Natural killer cell (primary cell): ENCODE data around the gene DAB2. TPM values are rescaled to one million over a fixed set of nuclear protein-coding genes. Genes with fewer than 3 reads are reported as not detected.
A peak's percentile ranks its signal among the peaks of the same experiment; 100 is the strongest.

Source experiments
- ATAC-seq, 3 donors: fragments of 150-1000 bp in 2 of 3; fragments of 200-7000 bp in 1 of 3; cut with Tn5 transposase; 1 replicate in 1 of 3; 2 replicates in 2 of 3; pipeline ENCODE4 v1.10.0; 2021; ENCODE audit warnings: mild to moderate bottlenecking in 2 of 3, moderate library complexity in 2 of 3
- DNase-seq, 2 donors: peaks; one replicate each; pipeline versions ENCODE4 v3.0.0 to v3.0.0-alpha.2; 2013 to 2021; ENCODE audit warnings: mixed read lengths in 1 of 2
- H3K27ac ChIP-seq: one replicate; pipeline ENCODE4 v1.5.1; 2013; ENCODE audit warnings: mild to moderate bottlenecking, low read length
- H3K27me3 ChIP-seq: one replicate; pipeline ENCODE4 v1.6.1; 2013; ENCODE audit warnings: low read length; ENCODE audit not compliant: control insufficient read depth, insufficient read depth
- H3K36me3 ChIP-seq: one replicate; pipeline ENCODE4 v1.6.1; 2013; ENCODE audit warnings: low read length; ENCODE audit not compliant: control insufficient read depth, insufficient read depth
- H3K4me1 ChIP-seq: one replicate; pipeline ENCODE4 v1.6.1; 2013; ENCODE audit warnings: low read length; ENCODE audit not compliant: control insufficient read depth, insufficient read depth
- H3K4me3 ChIP-seq: one replicate; pipeline ENCODE4 v1.5.1; 2013; ENCODE audit warnings: low read length
- H3K9me3 ChIP-seq: one replicate; pipeline ENCODE4 v1.6.1; 2013; ENCODE audit warnings: low read length; ENCODE audit not compliant: control insufficient read depth, insufficient read depth
- H3K27ac Mint-ChIP-seq, 2 donors: one replicate each; pipeline ENCODE4 v1.8.0; 2022; ENCODE audit warnings: mild to moderate bottlenecking in 2 of 2, mixed read lengths in 2 of 2, moderate library complexity in 1 of 2
- H3K27me3 Mint-ChIP-seq, 2 donors: one replicate each; pipeline ENCODE4 v1.8.0; 2022; ENCODE audit warnings: low read depth in 2 of 2, mixed read lengths in 2 of 2
- H3K36me3 Mint-ChIP-seq: one replicate; pipeline ENCODE4 v1.8.0; 2022; ENCODE audit warnings: mixed read lengths
- H3K4me1 Mint-ChIP-seq, 2 donors: one replicate each; pipeline ENCODE4 v1.8.0; 2022; ENCODE audit warnings: mixed read lengths in 2 of 2
- H3K4me3 Mint-ChIP-seq: one replicate; pipeline ENCODE4 v1.8.0; 2022; ENCODE audit warnings: mild to moderate bottlenecking, moderate library complexity, mixed read lengths
- H3K9me3 Mint-ChIP-seq, 2 donors: one replicate each; pipeline ENCODE4 v1.8.0; 2022; ENCODE audit warnings: mixed read lengths in 2 of 2
- CTCF ChIP-seq: fragments of 200-600 bp; IDR thresholded peaks from one replicate; pipeline ENCODE4 v1.8.0; 2022; ENCODE audit warnings: antibody characterized with exemption
- whole genome bisulfite sequencing: methylation state at CpG from one replicate; pipeline ENCODE4 v1.1.7; 2013; ENCODE audit warnings: missing lambda C conversion rate; ENCODE audit not compliant: insufficient coverage; 5-methylcytosine and 5-hydroxymethylcytosine counted together
- intact Hi-C: fragments of 100-400 bp; cut with micrococcal nuclease; formaldehyde crosslinking; loops from one replicate; pipeline ENCODE4 v1.14.2; 2022
- total RNA-seq, 4 donors: library from RNA; stranded (reverse); fragments of 120-200 nt in 1 of 4; gene quantifications; one replicate each; pipeline versions ENCODE4 v1.2.3 to v1.2.4, GENCODE V29; 2013 to 2022

DAB2 gene
- total RNA-seq, 3 donors from 2014 or later (not counting 1 experiment from before 2014, with no cell fraction given), result 33.0 to 53.8 (median 36.9) TPM

GRCh38 chr5:39470811-39471210 is 46.0 kb upstream of the DAB2 start:
- H3K9me3 Mint-ChIP-seq, result no peaks in the 10 kb centered on the region
- 92% methylated on average over 2 of the region's 2 CpGs for WGBS
- no peak overlapping the region for H3K27ac Mint-ChIP-seq
- no peak overlapping the region for H3K4me3 Mint-ChIP-seq
- intact Hi-C loops, result no loop called here
- ATAC-seq, result no peak
- no peaks in the 10 kb centered on the region for H3K4me1 ChIP-seq
- no peaks in the 10 kb centered on the region for H3K27me3 ChIP-seq
- no peak overlapping the region for H3K27ac ChIP-seq
- no peak overlapping the region for H3K4me3 ChIP-seq
- no peaks in the 10 kb centered on the region for H3K36me3 ChIP-seq
- H3K4me1 Mint-ChIP-seq, result peaks cover 14% of the 10 kb centered on the region in 2 donors
- no peaks in the 10 kb centered on the region for H3K9me3 ChIP-seq
- TF ChIP-seq CTCF, result no peak
- no peaks in the 10 kb centered on the region for H3K36me3 Mint-ChIP-seq
- no peaks in the 10 kb centered on the region for H3K27me3 Mint-ChIP-seq
- DNase-seq, result no peak

- Histone ChIP-seq H3K27ac (no peak overlapping the region), H3K4me3 (no peak overlapping the region)
Measured at GRCh38 chr5:39469777-39470415, 45.1 kb upstream of the DAB2 start.

GRCh38 chr5:39469176-39469575 is 44.4 kb upstream of the DAB2 start:
- ATAC-seq, result no peak
- no peak overlapping the region for H3K27ac ChIP-seq
- no CpG with 5 or more reads among the region's 1 CpG for WGBS
- no peak overlapping the region for H3K4me3 ChIP-seq
- no peak for DNase-seq
- H3K9me3 ChIP-seq, result no peaks in the 10 kb centered on the region
- H3K4me3 Mint-ChIP-seq, result no peak overlapping the region
- TF ChIP-seq CTCF, result no peak
- no peaks in the 10 kb centered on the region for H3K36me3 Mint-ChIP-seq
- peaks cover 14% of the 10 kb centered on the region in 2 donors for H3K4me1 Mint-ChIP-seq
- no peak overlapping the region for H3K27ac Mint-ChIP-seq
- H3K36me3 ChIP-seq, result no peaks in the 10 kb centered on the region
- no peaks in the 10 kb centered on the region for H3K27me3 ChIP-seq
- intact Hi-C loops, result no loop called here
- no peaks in the 10 kb centered on the region for H3K9me3 Mint-ChIP-seq
- no peaks in the 10 kb centered on the region for H3K27me3 Mint-ChIP-seq
- no peaks in the 10 kb centered on the region for H3K4me1 ChIP-seq

More at GRCh38 chr5:39469777-39470415, 45.1 kb upstream of the DAB2 start:
- peaks cover 14% of the 10 kb centered on the region in 2 donors for H3K4me1 Mint-ChIP-seq
- DNase-seq, result no peak
- H3K36me3 ChIP-seq, result no peaks in the 10 kb centered on the region
- H3K9me3 ChIP-seq, result no peaks in the 10 kb centered on the region
- no peaks in the 10 kb centered on the region for H3K36me3 Mint-ChIP-seq
- no peaks in the 10 kb centered on the region for H3K27me3 Mint-ChIP-seq
- 54% methylated on average over 4 of the region's 6 CpGs for whole genome bisulfite sequencing
- no peaks in the 10 kb centered on the region for H3K27me3 ChIP-seq
- no peaks in the 10 kb centered on the region for H3K9me3 Mint-ChIP-seq
- no peak for ATAC-seq
- intact Hi-C loops, result no loop called here
- TF ChIP-seq CTCF, result no peak
- H3K4me1 ChIP-seq, result no peaks in the 10 kb centered on the region
- H3K4me3 Mint-ChIP-seq, result no peak overlapping the region
- H3K27ac Mint-ChIP-seq, result no peak overlapping the region

GRCh38 chr5:39466846-39467245 is 42.1 kb upstream of the DAB2 start:
- H3K9me3 Mint-ChIP-seq, result no peaks in the 10 kb centered on the region
- peak overlapping the region; percentile 41 to 56 for H3K27ac Mint-ChIP-seq
- H3K4me3 Mint-ChIP-seq, result no peak overlapping the region
- no peak overlapping the region for H3K27ac ChIP-seq
- H3K27me3 ChIP-seq, result no peaks in the 10 kb centered on the region
- H3K4me3 ChIP-seq, result no peak overlapping the region
- H3K4me1 Mint-ChIP-seq, result peaks cover 32 to 33% of the 10 kb centered on the region in 2 donors
- ATAC-seq (no peak), DNase-seq (no peak)
- H3K9me3 ChIP-seq, result no peaks in the 10 kb centered on the region
- peaks cover 5% of the 10 kb centered on the region for H3K4me1 ChIP-seq
- WGBS, result 25% methylated on average over 1 of the region's 1 CpG
- H3K27me3 Mint-ChIP-seq, result no peaks in the 10 kb centered on the region
- no peak for TF ChIP-seq CTCF
- no peaks in the 10 kb centered on the region for H3K36me3 ChIP-seq
- H3K36me3 Mint-ChIP-seq, result no peaks in the 10 kb centered on the region
- intact Hi-C loops, result no loop called here
